Rectal smooth muscle tissue (tissue), 1 donor: ENCODE data around the gene MRNIP.

Experiments
- H3K27ac ChIP-seq: one replicate; pipeline ENCODE4 v1.7.0; 2013; ENCODE audit warnings: low read depth, low read length, inconsistent platforms
- H3K27me3 ChIP-seq: one replicate; pipeline ENCODE4 v1.7.0; 2013; ENCODE audit warnings: low read length; ENCODE audit not compliant: control insufficient read depth, insufficient read depth
- H3K36me3 ChIP-seq: one replicate; pipeline ENCODE4 v1.7.0; 2013; ENCODE audit warnings: low read length; ENCODE audit not compliant: control insufficient read depth, insufficient read depth
- H3K4me1 ChIP-seq: one replicate; pipeline ENCODE4 v1.7.0; 2013; ENCODE audit warnings: low read length; ENCODE audit not compliant: control insufficient read depth, insufficient read depth
- H3K4me3 ChIP-seq: one replicate; pipeline ENCODE4 v1.7.0; 2013; ENCODE audit warnings: low read length
- H3K9ac ChIP-seq: one replicate; pipeline ENCODE4 v1.7.0; 2013; ENCODE audit warnings: low read length

The MRNIP gene

GRCh38 chr5:179798771-179799643 is 59.6 kb downstream of the MRNIP start:
- Histone ChIP-seq H3K27ac (no peak overlapping the region), H3K9ac (no peak overlapping the region), H3K36me3 (peaks cover 23% of the 10 kb centered on the region), H3K4me1 (no peaks in the 10 kb centered on the region), H3K4me3 (no peak overlapping the region), H3K27me3 (no peaks in the 10 kb centered on the region)

DNA sequence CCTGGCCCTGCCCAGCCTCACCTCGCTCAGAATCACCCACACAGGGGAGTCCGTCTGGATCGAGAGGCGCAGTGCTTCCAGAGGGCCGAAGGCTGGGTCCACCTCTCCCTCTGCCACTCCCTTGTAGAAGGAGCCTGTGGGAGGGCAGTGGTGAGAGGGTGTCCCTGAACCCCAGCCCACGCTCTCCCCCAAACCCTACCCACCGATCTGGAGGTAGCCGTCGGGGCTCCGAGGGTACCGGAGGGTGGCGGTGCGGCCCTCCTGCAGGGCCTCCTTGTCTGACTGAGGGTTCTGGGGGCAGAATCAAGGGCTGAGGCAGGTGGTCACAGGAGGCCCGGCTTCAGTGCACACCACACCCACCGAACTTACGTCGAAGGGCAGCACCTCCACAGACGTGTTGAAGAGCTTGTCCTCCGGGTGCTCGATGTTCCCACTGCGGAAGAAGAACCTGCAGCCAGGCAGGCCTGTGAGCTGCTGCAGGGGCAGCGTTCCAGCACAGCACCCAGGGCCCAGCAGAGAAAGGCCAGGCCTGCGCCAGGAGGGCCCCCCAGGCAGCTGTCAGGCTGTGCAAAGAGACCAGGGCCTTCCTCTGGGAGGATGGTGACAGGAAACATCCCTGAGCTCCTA is 60.4 kb downstream of the MRNIP start:
- Histone ChIP-seq H3K4me1 (no peaks in the 10 kb centered on the region), H3K27me3 (no peaks in the 10 kb centered on the region), H3K27ac (no peak overlapping the region), H3K9ac (no peak overlapping the region), H3K4me3 (no peak overlapping the region), H3K36me3 (peaks cover 23% of the 10 kb centered on the region)

GRCh38 chr5:179797741-179798140 is 60.9 kb downstream of the MRNIP start:
- Histone ChIP-seq H3K27ac (no peak overlapping the region), H3K4me3 (no peak overlapping the region), H3K4me1 (no peaks in the 10 kb centered on the region), H3K36me3 (peaks cover 23% of the 10 kb centered on the region), H3K9ac (no peak overlapping the region), H3K27me3 (no peaks in the 10 kb centered on the region)

DNA sequence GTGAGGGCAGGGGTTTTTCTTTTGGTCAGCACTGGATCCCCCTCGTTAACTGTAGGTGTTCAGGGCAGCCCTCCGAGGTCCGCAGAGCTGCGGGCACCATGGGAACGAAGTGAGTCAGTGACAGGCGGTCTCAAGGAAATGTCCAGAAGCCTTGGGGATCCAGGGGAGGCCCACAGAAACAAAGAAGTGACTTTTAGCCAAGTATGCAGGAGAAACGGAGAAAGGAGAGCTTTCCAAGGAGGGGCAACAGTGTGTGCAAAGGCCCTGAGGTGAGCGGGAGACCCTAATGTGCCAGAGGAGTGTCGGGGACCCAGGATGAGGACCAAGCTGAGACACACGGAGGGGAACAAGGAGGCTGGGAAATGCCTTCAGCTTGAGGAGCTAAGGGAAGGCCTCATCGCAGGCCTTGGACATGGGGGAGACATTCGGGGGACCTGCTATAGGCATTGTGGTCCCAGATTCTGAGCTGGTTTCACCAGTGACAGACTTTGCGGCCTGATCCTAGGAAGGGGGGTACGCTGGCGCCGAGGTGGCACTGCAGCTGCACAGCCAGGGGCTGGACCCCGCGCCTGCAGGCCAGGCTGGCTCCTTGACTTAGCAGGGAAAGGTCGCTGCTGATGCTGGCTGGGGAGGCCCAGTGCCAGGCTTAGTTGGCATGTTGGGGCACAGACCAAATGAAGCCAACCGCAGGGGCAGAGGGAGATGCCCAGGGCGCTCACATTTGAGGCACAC is 61.6 kb downstream of the MRNIP start:
- peaks cover 25% of the 10 kb centered on the region for H3K36me3 ChIP-seq
- H3K27ac ChIP-seq = peak overlapping the region; percentile 43
- no peaks in the 10 kb centered on the region for H3K27me3 ChIP-seq
- no peaks in the 10 kb centered on the region for H3K4me1 ChIP-seq
- H3K4me3 ChIP-seq = peak overlapping the region; percentile 61
- H3K9ac ChIP-seq = no peak overlapping the region

DNA sequence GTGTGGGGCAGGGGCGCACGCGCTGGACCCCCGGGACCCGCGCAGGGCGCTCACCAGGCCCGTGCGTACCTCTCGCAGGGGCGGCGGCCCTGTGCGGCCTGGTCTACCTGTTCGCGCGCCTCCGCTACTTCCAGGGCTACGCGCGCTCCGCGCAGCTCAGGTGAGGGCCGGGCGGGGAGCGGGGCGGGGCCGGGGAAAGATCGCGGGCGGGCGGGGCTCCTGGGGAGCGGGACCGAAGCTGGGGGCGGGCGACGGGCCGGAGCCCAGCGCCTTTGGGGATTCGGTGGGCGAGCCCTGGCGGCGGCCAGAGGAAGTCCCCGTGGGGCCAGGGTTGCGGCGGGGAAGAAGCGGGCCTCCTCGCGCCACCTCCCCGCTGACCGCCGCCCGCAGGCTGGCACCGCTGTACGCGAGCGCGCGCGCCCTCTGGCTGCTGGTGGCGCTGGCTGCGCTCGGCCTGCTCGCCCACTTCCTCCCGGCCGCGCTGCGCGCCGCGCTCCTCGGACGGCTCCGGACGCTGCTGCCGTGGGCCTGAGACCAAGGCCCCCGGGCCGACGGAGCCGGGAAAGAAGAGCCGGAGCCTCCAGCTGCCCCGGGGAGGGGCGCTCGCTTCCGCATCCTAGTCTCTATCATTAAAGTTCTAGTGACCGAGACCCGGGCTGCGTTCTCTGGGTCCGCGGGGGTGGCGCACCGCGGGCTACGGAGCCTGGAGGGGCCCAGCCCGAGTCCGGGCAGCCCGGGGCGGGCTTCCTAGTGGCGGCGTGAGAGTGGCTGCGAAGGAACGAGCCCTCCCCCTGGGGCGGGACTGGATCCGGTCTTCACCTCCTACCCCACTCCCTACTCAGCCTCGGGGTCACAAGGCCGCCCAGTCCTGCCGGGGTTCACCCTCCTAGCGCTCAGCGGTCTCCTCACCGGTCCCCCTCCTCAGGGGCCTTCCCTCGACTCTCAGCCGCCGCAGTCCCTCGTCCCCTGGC is 62.5 kb downstream of the MRNIP start:
- no peaks in the 10 kb centered on the region for H3K4me1 ChIP-seq

DNA sequence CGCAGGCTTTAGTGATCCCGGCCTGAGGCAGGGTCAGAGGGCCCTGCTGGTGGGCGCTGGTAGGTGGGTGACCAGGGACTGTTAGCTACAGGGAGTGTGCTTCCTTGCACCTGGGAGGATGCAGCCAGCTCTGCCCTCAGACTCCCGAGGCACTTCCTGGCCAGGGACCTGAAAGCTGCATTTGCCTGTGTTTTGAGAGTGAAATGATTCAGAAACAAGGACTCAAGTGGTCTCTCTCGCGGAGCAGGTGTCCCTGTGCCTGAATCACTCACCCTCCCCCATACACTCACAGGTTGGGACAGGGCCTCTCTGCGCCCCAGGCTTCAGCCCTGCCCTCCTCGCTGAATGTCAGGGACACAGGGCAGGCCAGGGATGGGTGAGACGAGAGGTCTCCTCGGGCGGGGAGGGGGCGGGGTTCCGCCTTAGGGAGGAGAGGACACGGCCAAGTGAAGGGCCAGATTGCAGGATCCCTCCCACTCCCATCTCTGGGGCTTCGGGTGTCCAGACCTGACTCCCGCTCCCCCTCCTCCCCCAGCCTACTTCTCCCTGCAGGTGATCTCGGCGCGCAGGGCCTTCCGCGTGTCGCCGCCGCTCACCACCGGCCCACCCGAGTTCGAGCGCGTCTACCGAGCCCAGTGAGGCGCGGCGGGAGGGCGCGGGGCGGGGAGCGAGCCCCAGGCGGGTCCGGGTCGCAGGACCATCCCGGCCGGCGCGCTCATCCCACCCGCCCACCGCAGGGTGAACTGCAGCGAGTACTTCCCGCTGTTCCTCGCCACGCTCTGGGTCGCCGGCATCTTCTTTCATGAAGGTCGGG is 63.4 kb downstream of the MRNIP start:
- peak overlapping the region; percentile 67 for H3K4me3 ChIP-seq
- H3K36me3 ChIP-seq = peaks cover 25% of the 10 kb centered on the region
- peak overlapping the region; percentile 21 for H3K9ac ChIP-seq
- no peaks in the 10 kb centered on the region for H3K27me3 ChIP-seq
- H3K27ac ChIP-seq = no peak overlapping the region
- H3K4me1 ChIP-seq = no peaks in the 10 kb centered on the region

More for the DNA sequence above, 62.5 kb downstream of the MRNIP start:
- Histone ChIP-seq H3K27me3 (no peaks in the 10 kb centered on the region), H3K9ac (peak overlapping the region; percentile 51), H3K4me3 (peak overlapping the region; percentile 67), H3K36me3 (peaks cover 25% of the 10 kb centered on the region), H3K27ac (peak overlapping the region; percentile 43)

GRCh38 chr5:179794575-179794974 is 64.0 kb downstream of the MRNIP start:
- peaks cover 25% of the 10 kb centered on the region for H3K36me3 ChIP-seq
- no peaks in the 10 kb centered on the region for H3K4me1 ChIP-seq
- no peak overlapping the region for H3K27ac ChIP-seq
- no peak overlapping the region for H3K9ac ChIP-seq
- H3K27me3 ChIP-seq = no peaks in the 10 kb centered on the region
- H3K4me3 ChIP-seq = peak overlapping the region; percentile 67

DNA sequence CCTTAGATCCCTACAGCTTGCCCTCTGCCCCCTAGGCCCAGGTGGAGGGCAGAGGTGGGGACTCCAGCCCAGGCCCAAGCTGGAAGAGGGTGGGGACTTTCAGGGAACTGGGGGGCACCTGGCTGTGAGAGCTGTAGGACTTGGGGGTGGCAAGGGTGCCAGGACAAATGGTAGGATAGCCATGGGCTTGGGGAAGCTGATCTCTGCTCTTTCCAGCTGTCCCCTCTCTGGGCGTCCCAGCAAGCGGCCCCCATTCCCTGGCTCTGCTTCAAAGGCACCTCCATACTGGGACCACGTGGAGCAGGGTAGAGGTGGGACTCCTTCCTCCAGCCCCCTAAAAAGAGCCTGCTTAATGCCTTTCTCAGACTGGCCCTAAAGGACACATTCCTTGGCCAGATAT is 64.4 kb downstream of the MRNIP start:
- Histone ChIP-seq H3K27me3 (no peaks in the 10 kb centered on the region), H3K27ac (no peak overlapping the region), H3K4me1 (no peaks in the 10 kb centered on the region), H3K4me3 (peak overlapping the region; percentile 67), H3K9ac (no peak overlapping the region), H3K36me3 (peaks cover 22% of the 10 kb centered on the region)

DNA sequence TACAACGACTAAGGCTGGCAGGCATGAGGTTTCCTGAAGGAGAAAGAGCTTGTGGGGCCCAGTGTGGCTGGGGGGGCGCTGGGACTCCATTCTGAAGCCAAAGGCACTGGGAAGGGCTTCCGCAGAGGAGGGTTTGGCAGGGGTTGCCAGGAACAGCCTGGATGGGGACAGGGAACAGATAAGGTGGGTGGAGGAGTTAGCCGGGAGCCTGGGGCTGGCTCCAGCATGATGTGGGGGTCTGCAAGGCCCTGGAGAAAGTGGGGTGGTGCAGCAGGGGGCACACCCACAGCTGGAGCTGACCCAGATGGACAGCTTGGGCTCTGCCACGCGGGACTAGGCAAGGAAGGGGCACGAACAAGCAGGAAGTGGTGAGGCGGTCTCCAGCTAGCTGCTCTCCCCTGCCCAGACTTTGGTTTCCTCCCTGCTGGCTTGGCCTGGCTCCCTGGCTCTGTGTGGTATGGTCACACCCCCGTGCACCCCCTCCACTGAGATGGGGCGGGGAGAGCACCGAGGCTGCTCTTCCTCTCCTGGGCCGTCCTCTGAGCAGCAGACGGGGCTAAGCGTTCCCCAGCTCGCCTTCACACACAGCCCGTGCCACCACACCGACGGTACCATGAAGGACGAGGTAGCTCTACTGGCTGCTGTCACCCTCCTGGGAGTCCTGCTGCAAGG is 65.0 kb downstream of the MRNIP start, which contains the start of gene LTC4S:
TSS of gene LTC4S (plus strand) at position 519 of the 672 bp plus-strand sequence. CDS start at position 614, 95 bp downstream.
- H3K27ac ChIP-seq = peak within 1 kb of the TSS; percentile 12
- H3K4me3 ChIP-seq = peak within 1 kb of the TSS; percentile 67
- H3K4me1 ChIP-seq = no peaks in the 10 kb centered on the region
- peaks cover 16% of the 10 kb centered on the region for H3K36me3 ChIP-seq
- H3K27me3 ChIP-seq = no peaks in the 10 kb centered on the region
- H3K9ac ChIP-seq = no peak within 1 kb of the TSS

DNA sequence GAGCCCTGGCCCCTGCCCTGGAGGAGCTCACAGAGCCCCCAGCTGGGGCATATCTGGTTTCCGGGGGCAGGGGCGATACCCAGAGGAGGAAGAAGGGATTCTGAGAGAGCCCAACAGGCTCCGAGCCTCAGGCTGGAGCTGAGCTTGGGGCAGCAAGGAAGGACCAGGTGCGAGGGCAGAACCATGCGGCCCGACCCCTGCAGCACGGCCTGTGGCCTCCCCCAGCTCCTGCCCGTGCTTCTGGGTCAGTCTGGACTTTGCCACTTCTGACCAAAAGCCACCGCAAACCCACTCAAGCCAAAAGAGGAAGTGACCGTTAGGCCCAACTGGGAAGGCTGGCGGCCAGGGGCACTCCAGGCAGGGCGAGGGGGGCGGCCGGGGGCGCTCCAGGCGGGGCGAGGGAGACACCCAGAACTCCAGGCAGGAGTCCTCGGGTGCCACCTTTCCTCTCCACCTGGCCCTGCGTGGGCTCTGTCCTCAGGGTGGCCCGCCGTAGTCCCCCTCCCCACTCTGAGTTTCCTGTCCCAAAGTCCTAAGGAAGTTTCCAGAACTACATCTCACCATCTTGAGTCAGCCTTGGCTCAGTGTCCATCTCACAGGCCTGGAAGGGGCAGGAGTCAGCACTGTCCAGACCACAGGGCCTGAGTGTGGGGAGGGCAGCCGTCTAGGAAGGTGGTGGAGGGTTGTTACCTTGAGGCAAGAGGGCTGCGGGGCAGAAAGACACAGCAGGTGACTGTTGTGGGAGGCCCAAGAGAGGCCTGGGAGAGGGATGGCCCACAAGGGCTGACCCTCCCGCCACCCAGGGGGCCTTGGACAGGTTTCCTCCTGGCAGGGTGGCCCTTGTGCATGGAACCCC is 65.8 kb downstream of the MRNIP start:
- no peaks in the 10 kb centered on the region for H3K27me3 ChIP-seq
- no peak overlapping the region for H3K4me3 ChIP-seq
- peaks cover 9% of the 10 kb centered on the region for H3K36me3 ChIP-seq
- peak overlapping the region; percentile 12 for H3K27ac ChIP-seq
- no peaks in the 10 kb centered on the region for H3K4me1 ChIP-seq
- H3K9ac ChIP-seq = no peak overlapping the region
